Breast epithelium (tissue), 4 donors: ENCODE data around the gene LY86. TPM values are rescaled to one million over a fixed set of nuclear protein-coding genes. Genes with fewer than 3 reads are reported as not detected.
A peak's percentile ranks its signal among the peaks of the same experiment; 100 is the strongest.

Source experiments
- DNase-seq, 2 donors: peaks; one replicate each; pipeline ENCODE4 v3.0.0-alpha.2; 2019; ENCODE audit warnings: low spot score in 2 of 2
- H3K27ac ChIP-seq, 2 donors: fragments of 200-600 bp; sonication (generic) in 1 of 2; one replicate each; pipeline ENCODE4 v1.5.1; 2016 to 2019; ENCODE audit warnings: mild to moderate bottlenecking in 1 of 2
- H3K27me3 ChIP-seq, 2 donors: fragments of 200-600 bp; sonication (generic) in 1 of 2; one replicate each; pipeline versions ENCODE4 v1.5.1 to v1.6.0; 2017 to 2019; ENCODE audit warnings: control low read depth in 1 of 2, mild to moderate bottlenecking in 1 of 2
- H3K36me3 ChIP-seq: fragments of 200-600 bp; one replicate; pipeline ENCODE4 v1.5.1; 2019
- H3K4me1 ChIP-seq, 2 donors: fragments of 200-600 bp; sonication (generic); one replicate each; pipeline ENCODE4 v1.5.1; 2016 to 2019; ENCODE audit warnings: control low read depth in 1 of 2
- H3K4me3 ChIP-seq, 3 donors: fragments of 200-600 bp; sonication (generic); 1 replicate in 2 of 3; 2 replicates in 1 of 3; pipeline ENCODE4 v1.5.1; 2016 to 2019; ENCODE audit warnings: mild to moderate bottlenecking in 3 of 3, moderate library complexity in 2 of 3
- H3K9me3 ChIP-seq, 2 donors: fragments of 200-600 bp; sonication (generic) in 1 of 2; one replicate each; pipeline ENCODE4 v1.5.1; 2016 to 2019; ENCODE audit warnings: control low read depth in 1 of 2
- CTCF ChIP-seq, 3 donors: fragments of 450-650 bp; IDR thresholded peaks; one replicate each; pipeline ENCODE4 v1.5.1; 2016 to 2017; ENCODE audit warnings: antibody characterized with exemption in 3 of 3, mild to moderate bottlenecking in 3 of 3, moderate library complexity in 3 of 3
- POLR2A ChIP-seq: fragments of 450-650 bp; IDR thresholded peaks from one replicate; pipeline ENCODE4 v1.6.1; 2016; ENCODE audit warnings: antibody characterized with exemption, mild to moderate bottlenecking, moderate library complexity
- POLR2AphosphoS5 ChIP-seq, 3 donors: sonication (generic); formaldehyde crosslinking; IDR thresholded peaks; one replicate each; pipeline ENCODE4 v1.6.1; 2017; ENCODE audit warnings: antibody characterized with exemption in 3 of 3
- intact Hi-C: fragments of 100-400 bp; cut with DNase I; formaldehyde crosslinking; loops from one replicate; pipeline ENCODE4 v1.15.1; 2023; ENCODE audit warnings: low total_unique reads
- total RNA-seq, 3 donors: library from RNA; depleted of rRNA; stranded (reverse); fragments of >200 nt; gene quantifications; one replicate each; pipeline ENCODE4 v1.1.0, GENCODE V29; 2016

The LY86 gene
- total RNA-seq, 3 donors from 2014 or later, result 3.3 to 8.3 (median 3.4) TPM

- Histone ChIP-seq H3K27me3 (no peaks in the 10 kb centered on the region), H3K9me3 (no peaks in the 10 kb centered on the region), H3K4me1 (no peaks in the 10 kb centered on the region), H3K36me3 (no peaks in the 10 kb centered on the region), H3K4me3 (no peak overlapping the region), H3K27ac (no peak overlapping the region)
- intact Hi-C loops, result no loop called here
- DNase-seq, result no peak
- TF ChIP-seq CTCF (IDR thresholded peaks at IDR 0.05) (no peak), POLR2A (no peak), POLR2AphosphoS5 (IDR thresholded peaks at IDR 0.05) (no peak)
These were observed 7.4 kb downstream of the LY86 start for GRCh38 chr6:6595952-6596351.

GRCh38 chr6:6596529-6597328 is 8.2 kb downstream of the LY86 start:
- intact Hi-C loops, result no loop called here
- TF ChIP-seq CTCF (IDR thresholded peaks at IDR 0.05) (no peak), POLR2AphosphoS5 (IDR thresholded peaks at IDR 0.05) (no peak), POLR2A (no peak)
- DNase-seq, result no peak
- Histone ChIP-seq H3K27me3 (no peaks in the 10 kb centered on the region), H3K4me3 (no peak overlapping the region), H3K9me3 (no peaks in the 10 kb centered on the region), H3K36me3 (no peaks in the 10 kb centered on the region), H3K4me1 (no peaks in the 10 kb centered on the region), H3K27ac (no peak overlapping the region)

- H3K4me1 ChIP-seq, result no peaks in the 10 kb centered on the region
- intact Hi-C loops, result no loop called here
These were observed 9.2 kb downstream of the LY86 start for GRCh38 chr6:6597682-6598081.

GRCh38 chr6:6599468-6599873 is 11.0 kb downstream of the LY86 start:
- Histone ChIP-seq H3K36me3 (no peaks in the 10 kb centered on the region), H3K4me1 (no peaks in the 10 kb centered on the region), H3K4me3 (no peak overlapping the region), H3K27me3 (no peaks in the 10 kb centered on the region), H3K9me3 (peaks cover 0 to 2% of the 10 kb centered on the region in 2 donors), H3K27ac (peak overlapping the region in 1 of 2 donors; percentile 12)
- intact Hi-C loops, result no loop called here
- no peak for DNase-seq
- no peak for TF ChIP-seq POLR2AphosphoS5 (IDR thresholded peaks at IDR 0.05)
- TF ChIP-seq POLR2A, result no peak
- TF ChIP-seq CTCF (IDR thresholded peaks at IDR 0.05), result no peak

More at GRCh38 chr6:6597682-6598081, 9.2 kb downstream of the LY86 start:
- no peak overlapping the region for H3K27ac ChIP-seq
- H3K4me3 ChIP-seq, result no peak overlapping the region
- DNase-seq, result no peak
- no peaks in the 10 kb centered on the region for H3K27me3 ChIP-seq
- no peaks in the 10 kb centered on the region for H3K9me3 ChIP-seq
- no peaks in the 10 kb centered on the region for H3K36me3 ChIP-seq
- TF ChIP-seq POLR2A (no peak), POLR2AphosphoS5 (IDR thresholded peaks at IDR 0.05) (no peak), CTCF (IDR thresholded peaks at IDR 0.05) (no peak)

- H3K27ac ChIP-seq, result no peak overlapping the region
- TF ChIP-seq POLR2A (no peak), CTCF (IDR thresholded peaks at IDR 0.05) (no peak), POLR2AphosphoS5 (IDR thresholded peaks at IDR 0.05) (no peak)
- H3K4me3 ChIP-seq, result no peak overlapping the region
- H3K9me3 ChIP-seq, result peaks cover 0 to 7% of the 10 kb centered on the region in 2 donors
- intact Hi-C loops, result no loop called here
- no peaks in the 10 kb centered on the region for H3K27me3 ChIP-seq
- no peak for DNase-seq
- no peaks in the 10 kb centered on the region for H3K36me3 ChIP-seq
- H3K4me1 ChIP-seq, result no peaks in the 10 kb centered on the region
These were observed 12.4 kb downstream of the LY86 start for GRCh38 chr6:6600875-6601274.
